ENCODE data around the gene NEK1. TPM values are rescaled to one million over a fixed set of nuclear protein-coding genes. Genes with fewer than 3 reads are reported as not detected.
"Not testable (repeated sequence)": the region's sequence is repeated elsewhere in the genome, so short reads cannot be mapped to it uniquely, and the experiment has no call there.

The NEK1 gene
- polyA plus RNA-seq, 3 donors = 19.7 to 22.8 (median 20.8) TPM

- DNase-seq = no peak
Measured at GRCh38 chr4:169626331-169627282, 14.2 kb upstream of the NEK1 start.

DNA sequence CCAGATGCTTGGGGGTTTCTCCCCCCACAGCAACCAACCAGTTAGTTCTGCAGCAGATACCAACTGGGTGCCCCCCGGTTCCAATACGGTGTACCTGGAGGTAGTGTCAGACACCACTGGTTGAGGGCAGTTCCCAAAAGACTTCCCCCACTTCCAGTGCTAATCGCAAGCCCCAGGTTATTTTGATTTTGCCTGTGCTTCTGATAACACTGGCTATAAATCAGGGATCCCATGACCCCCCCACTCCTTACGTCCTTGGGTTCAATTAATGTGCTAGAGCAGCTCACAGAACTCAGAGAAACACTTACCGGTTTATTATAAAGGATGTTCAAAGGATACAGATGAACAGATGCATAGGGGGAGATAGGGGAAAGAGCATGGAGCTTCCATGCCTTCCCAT is 13.5 kb upstream of the NEK1 start:
- DNase-seq = no peak

DNA sequence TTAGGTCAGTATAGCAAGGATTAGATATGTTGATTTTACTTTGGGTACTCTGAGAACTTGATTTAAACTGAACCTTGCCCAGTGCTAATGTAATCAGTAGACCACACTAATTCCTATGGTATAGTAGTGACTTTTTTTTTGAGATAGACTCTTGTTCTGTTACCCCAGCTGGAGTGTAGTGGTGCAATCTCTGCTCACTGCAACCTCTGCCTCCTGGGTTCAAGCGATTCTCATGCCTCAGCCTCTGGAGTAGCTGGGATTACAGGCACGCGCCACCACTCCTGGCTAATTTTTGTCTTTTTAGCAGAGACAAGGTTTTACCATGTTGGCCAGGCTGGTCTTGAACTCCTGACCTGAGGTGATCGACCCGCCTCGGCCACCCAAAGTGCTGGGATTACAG is 11.6 kb upstream of the NEK1 start:
- DNase-seq = not testable (repeated sequence)

GRCh38 chr4:169622566-169622965 is 10.2 kb upstream of the NEK1 start:
- DNase-seq = no peak

GRCh38 chr4:169621731-169622492 is 9.5 kb upstream of the NEK1 start:
- no peak for DNase-seq

- DNase-seq = peak; percentile 34
Measured at GRCh38 chr4:169620880-169621248, 8.5 kb upstream of the NEK1 start.

DNA sequence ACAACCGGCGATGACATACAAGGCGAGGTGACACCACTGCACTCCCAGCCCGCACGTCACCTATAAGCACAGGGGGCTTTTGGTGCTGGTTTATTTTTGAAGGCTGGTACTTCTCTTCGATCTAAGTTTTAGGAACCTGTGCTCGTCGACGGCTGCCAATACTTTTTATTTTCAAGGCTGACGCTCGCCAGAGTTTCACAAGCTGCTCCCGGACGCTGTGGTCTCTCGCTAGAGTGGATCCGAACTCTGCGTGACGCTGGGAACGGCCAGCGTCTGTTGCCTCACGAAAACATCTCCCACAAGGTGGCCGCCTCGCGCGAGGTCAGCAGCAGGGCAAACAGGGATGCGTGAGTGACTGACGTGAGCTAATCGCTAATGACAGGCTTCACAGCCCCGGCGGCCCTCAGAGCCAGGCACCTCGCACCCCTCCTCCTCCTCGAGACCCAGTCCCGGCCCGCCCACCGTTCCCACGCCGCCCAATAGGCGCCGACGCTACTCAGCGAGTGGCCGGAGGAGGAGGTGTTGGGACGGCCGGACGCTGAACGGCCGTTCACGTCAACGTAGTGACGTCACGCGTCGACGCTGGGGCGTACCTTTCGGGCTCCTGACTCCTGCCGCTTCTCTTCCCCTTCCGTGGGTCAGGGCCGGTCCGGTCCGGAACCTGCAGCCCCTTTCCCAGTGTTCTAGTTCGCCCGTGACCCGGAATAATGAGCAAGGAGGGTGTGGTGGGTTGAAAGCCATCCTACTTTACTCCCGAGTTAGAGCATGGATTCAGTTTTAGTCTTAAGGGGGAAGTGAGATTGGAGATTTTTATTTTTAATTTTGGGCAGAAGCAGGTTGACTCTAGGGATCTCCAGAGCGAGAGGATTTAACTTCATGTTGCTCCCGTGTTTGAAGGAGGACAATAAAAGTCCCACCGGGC is 7.8 kb upstream of the NEK1 start, which contains the start of gene CLCN3:
CLCN3 (plus strand) TSS at position 621 of the 922 bp plus-strand sequence. CDS start 15,351 bp downstream, outside the sequence.
- DNase-seq = peak; percentile 98

GRCh38 chr4:169619518-169619957 is 7.2 kb upstream of the NEK1 start:
- peak; percentile 58 for DNase-seq

DNA sequence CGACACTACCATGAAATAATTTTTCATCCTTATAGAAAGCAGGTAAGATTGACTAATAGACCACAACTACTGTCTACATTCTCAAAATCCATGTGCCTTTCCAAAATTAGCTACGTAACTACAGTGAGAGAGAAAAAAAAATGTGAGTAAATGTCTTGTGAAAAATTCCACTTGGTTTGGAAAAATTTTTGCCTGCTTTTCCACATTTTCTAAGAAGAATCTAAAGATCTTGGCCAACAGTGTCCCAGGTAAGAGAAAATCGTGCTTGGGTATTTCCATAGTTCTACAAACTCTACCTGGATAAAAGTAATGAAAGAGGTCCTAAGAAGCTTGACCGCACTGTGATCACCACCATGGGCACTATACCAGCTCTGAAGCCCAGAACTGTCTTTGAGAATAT is 6.6 kb upstream of the NEK1 start:
- no peak for DNase-seq

DNA sequence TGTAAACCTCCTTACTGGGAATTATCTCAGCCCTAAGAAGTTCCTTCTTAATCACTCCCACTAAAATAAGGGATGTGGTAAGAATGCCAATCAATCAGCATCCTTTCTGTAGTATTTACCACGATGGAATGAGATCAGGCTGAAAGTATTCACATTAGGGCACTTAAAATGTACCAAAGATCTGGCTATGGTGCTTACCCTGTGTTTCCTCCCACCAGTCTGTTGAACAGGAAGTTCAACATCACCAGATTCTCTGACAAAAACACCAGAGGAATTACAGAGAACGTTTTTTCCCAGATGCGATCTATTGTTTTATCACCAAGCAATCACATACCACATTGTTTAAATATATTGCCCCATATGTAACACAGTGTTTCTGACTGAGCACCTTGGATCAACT is 5.9 kb upstream of the NEK1 start:
- no peak for DNase-seq

- DNase-seq = no peak
Measured at GRCh38 chr4:169617306-169617705, 4.9 kb upstream of the NEK1 start.

DNA sequence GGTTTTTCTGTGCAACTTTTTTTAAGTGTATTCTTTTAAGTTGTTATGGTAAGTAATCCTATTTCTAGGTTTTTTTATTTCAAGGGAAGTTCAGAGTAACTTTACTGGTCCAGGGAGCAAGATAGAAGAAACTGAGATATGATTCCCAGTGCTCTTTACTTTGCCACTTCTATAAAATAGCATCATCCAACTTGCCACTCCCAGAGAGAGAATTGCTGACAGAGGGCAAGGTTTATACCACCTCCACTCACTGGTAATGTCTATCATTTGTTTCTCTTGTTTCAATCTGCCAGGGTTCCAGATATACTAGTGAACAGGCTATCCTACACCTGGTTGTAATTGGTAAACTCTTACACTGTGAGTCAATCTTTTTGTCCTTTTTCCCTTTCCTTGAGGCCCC is 4.5 kb upstream of the NEK1 start:
- no peak for DNase-seq

GRCh38 chr4:169615467-169616106 is 3.2 kb upstream of the NEK1 start:
- no peak for DNase-seq

DNA sequence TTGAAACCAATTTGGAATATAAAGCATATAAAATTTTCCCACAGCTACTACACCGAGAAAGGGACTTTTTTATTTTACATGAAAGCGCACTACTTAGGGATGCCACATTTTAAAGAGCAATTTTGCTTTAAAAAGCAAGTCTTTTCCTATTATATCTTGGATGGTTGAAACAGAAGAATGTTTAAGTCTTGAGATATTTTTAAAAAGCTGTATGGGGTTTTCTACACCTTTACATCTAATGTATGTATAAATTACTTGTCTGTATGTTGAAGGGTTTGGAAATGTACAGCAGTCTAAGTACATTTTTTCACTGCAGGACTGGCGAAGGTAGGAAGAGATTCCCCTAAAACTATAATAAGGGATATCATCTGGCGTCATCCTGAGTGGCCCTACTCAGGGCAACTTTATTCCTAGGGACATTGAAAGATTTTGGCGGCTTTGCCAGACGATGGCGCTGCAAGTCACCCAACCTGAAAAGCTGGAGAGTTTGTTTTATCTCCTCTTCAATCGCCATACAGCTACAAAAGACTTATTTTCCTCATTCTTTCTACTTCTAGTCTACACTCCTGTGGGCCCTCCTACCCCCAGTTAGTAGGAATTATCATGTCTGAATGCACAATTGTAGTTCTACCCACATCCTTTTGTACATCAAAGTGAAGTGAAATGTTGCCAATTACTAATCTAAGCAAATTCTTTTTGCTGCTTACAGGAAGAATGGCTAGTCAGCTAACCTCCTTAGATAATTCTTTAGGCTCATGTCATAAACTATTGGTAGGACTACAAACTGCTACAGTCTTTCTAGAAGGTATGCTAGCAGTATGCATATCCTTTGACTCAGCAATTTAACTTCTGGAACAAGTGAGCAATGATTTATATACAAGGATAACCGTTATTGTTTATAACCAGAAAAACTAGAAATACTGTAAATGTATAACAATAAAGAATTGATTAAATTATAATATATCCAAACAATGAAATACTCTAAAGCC is 782 bp upstream of the NEK1 start:
- peak; percentile 82 for DNase-seq

GRCh38 chr4:169611157-169611556 is 1.2 kb downstream of the NEK1 start:
- DNase-seq = no peak

- no peak for DNase-seq
Measured at GRCh38 chr4:169604903-169605331, 7.5 kb downstream of the NEK1 start.

GRCh38 chr4:169604131-169604900 is 8.1 kb downstream of the NEK1 start:
- no peak for DNase-seq

DNA sequence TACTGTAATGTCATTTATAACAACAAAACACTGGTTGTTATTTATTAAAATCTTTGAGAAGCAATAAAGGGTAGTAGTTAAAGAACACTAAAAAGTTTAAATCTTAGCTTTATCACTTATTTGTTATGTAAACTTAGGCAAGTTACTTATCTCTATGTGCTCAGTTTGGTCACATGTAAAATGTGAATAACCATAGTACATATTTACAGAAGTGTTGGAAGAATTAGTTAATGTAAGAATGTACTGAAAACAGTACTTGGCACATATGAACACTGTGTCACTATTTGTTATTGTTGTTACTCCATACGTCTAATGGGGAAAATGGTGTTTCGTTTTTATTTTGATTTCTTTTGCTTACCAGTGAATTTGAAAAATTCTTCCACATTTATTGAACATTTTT is 9.1 kb downstream of the NEK1 start:
- DNase-seq = no peak

Data from renal pelvis (tissue), 4 donors.